HG02840 (cell line): Measurements from ENCODE around the gene L3MBTL4.
"Not testable (repeated sequence)": the region's sequence is repeated elsewhere in the genome, so short reads cannot be mapped to it uniquely, and the experiment has no call there.

Experiments
- ATAC-seq: cut with Tn5 transposase; IDR thresholded peaks from one replicate; pipeline ENCODE4 v1.9.1; 2021; ENCODE audit warnings: mild to moderate bottlenecking, moderate library complexity, moderate number of reproducible peaks; ENCODE audit not compliant: unreplicated experiment, low FRiP score

The L3MBTL4 gene

DNA sequence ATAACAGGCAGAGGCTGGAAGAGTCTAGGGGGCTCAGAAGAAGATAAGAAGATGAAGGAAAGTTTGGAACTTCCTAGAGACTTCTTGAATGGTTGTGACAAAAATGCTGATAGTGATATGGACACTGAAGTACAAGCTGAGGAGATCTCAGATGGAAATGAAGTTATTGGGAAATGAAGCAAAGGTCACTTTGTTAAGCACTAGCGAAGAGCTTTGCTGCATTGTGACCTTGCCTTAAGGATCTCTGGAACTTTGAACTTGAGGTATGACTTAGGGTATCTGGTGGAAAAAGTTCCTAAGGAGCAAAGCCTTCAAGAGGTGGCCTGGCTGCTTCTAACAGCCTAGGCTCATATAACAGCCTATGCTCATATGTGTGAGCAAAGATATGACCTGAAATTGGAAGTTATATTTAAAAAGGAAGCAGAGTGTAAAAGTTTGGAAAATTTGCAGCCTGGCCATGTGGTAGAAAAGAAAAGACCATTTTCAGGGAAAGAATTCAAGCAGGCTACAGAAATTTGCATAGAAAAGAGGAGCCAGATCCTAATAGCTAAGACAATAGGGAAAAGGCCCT lies 91.3 kb downstream of the L3MBTL4 start:
- ATAC-seq, result no peak

DNA sequence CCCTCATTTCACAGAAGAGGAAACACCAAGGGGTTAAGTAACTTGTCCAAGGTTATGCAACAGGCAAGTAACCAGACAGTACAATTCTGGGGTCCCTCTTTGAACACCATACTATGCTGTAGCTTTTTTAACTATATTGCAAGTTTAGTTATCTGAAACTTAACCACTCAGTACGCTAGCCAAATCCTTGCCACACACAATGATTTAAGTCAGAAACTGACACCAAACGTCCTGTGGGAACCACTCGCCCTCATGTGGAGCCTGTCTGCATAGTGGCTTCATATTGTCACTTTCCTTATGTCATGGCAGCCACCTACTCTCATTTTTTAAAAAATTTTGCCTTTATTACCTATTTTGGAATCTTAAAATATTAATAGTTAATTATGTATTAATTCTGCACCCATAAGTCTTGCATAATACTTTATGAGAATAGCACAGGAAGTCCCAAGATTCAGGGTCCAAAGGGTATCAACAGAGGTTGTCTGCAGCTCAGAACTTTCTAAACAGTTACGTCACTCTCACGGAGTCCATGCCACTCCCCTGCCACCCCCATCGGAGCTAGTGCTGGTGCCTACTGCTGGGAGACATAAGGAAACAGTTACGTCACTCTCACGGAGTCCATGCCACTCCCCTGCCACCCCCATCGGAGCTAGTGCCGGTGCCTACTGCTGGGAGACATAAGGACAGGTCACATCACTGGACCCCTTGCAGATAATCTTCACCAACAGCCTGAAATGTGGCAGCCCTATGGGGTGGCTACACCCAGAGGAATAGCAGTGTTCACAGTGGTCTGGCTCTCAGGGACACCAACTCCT lies 99.0 kb downstream of the L3MBTL4 start:
- no peak for ATAC-seq

DNA sequence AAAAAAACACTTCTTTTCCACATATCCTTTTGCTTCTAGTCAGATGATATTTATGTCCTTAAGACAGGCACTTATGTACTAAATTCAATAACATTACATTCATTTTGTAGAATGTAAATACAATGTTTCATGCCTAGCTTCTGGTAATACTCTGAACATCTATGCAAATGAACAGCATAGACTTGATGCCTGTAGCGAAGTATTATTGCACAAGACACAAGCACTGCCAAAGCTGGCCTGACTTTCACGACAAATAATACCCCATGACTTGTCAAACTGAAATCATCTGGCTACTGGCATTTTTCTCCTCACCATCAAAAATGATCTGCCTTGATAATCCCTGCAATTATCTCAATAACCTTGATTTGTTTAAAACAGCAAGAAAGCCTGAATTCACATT lies 101.3 kb downstream of the L3MBTL4 start:
- ATAC-seq, result no peak

DNA sequence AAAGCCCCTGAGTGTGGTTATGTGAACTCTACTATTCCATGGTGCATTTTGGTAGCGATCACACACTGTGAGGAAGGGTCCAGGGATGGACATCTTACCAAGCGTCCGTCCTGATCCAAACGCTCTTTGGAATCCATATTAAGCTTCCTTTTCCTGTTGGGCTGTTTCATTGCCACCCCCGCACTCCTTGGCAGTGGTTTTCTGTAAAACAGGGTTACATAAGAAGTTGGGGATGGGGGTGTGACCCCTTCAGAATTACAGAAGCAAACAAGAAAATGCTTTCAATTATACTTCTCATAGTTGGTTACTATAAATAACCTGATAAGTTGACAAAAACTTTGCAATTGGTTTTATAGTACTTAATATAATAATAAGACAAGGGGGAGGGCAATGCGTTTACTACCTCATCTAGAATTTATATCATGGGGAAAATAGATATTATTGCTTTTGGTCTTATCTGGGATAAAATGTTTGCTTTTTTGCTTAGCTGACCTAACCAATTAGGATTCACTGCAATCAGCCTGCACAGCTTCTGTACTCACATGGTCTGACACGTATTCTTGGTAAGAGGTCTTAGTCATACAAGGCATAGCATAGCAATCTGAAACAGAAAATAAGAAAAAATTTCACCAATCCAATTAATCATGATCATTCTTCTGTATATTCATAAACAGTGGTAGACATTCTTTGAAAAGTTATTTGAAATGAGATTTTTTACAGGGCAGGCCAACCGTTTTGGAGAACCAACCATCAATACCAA lies 103.1 kb downstream of the L3MBTL4 start:
- ATAC-seq, result no peak

DNA sequence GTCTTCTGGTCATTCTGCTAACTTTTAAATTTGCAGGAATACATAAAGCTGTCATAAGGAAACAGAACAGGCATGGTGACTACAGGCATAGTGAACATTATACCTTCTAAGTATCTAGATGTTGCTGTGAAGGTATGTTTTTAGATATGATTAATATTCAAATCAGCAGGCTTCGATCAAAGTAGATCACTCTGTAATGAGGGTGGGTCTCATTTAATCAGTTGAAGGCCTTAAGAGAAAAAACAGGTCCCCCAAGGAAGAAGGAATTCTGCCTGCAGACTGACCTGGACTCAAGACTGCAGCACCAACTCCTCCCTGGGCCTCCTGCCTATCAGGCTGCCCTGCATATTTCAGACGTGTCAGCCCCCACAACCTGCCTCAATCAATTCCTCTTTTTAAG lies 104.0 kb downstream of the L3MBTL4 start:
- no peak for ATAC-seq

DNA sequence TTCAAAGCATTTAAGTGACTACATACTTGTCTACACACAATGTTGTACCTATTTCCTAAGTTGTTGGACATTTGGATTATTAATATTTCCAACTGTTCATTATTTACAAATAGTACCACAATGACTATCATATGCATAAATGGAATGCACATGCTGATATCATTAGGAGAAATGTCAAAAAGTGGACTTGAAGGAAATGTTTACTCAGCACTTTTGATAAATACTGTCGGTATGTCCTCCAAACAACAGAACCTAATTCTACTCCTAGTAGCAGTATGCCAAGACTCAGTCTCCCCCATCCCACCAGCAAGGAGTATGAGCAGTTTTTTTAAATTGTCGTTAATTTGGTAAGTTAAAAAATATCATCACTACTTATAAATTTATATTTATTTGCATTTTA lies 116.8 kb downstream of the L3MBTL4 start:
- no peak for ATAC-seq

DNA sequence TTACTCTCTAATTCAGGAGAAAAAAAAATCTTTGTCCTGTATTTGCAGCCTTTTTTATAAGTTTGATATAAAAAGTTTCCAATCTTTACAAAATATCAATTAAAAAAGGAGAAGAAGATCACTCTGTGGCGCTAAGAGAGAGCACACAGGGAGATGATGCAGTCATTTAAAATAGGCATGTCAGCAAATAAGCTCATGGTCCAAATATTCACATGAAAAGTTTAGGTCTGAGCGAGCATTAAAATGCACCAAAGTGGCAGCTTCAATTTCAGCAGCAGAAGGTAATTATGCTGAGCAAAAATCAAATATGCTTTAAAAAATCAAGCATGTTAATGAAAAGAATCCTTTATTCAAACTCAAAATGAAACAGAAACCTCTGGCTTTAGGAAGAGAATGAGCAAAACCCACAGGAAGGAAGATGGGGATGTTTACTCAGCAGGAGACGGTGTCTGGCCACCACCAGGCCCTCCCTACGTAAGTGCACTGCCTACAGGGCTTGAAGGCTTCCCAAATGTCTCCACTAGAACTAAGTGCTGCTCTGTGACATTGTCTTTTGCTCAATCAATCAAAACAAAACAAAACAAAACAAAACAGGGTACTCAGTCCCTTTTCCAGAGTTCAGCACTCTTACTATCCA lies 120.4 kb downstream of the L3MBTL4 start:
- ATAC-seq, result no peak

DNA sequence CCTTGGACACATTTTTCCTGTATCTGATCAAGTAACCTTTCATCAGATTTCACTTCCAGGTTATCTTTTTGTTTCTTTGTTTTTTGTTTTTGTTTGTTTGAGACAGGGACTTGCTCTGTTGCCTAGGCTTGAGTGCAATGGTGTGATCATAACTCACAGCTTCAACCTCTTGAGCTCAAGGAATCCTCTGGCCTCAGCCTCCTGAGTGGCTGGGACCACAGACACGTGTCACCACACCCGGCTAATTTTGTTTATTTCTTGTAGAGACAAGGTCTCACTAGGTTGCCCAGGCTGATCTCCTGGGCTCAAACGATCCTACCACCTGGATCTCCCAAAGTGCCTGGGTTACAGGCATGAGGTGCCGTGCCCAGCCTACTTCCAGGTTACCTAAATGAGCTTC lies 124.9 kb downstream of the L3MBTL4 start:
- ATAC-seq, result no peak

DNA sequence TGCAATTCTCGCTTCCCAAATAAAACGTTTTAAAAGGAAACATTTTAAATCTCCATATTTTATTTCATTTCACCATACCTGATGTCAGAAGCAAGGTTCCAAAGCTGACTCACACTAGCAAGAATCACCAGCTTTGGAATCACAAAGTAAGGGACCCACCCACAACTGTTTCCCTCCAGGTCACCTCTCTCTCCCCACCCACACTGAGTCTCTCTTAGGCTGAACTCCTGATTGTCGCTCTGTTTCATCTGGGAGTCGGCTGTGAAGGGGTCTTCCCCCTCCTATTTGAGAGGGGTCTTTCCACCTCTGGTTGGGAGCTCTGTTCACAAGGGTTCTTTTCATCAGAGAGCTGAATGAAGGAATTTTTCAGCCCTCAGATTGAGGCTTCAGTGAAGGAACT lies 128.1 kb downstream of the L3MBTL4 start:
- no peak for ATAC-seq

DNA sequence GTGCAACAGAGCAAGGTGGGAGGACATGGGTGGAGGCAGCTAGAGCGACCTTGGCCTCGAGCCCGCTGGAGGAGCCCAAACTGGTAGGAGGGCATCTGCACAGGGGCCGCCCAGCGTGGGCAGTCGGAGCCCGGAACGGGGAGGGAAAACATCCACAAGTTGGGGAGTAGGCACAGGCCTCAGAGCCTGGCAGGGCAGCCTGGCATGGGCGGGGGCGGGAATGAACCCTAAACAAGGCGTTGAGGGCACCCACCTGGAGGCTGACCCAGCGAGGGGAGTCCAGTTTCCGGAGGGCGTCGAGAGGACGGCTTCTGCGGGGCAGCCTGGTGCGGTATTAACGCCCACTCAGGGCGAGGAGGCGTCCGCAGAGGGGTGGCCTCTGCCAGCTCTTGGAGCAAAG lies 129.9 kb downstream of the L3MBTL4 start:
- ATAC-seq, result no peak

DNA sequence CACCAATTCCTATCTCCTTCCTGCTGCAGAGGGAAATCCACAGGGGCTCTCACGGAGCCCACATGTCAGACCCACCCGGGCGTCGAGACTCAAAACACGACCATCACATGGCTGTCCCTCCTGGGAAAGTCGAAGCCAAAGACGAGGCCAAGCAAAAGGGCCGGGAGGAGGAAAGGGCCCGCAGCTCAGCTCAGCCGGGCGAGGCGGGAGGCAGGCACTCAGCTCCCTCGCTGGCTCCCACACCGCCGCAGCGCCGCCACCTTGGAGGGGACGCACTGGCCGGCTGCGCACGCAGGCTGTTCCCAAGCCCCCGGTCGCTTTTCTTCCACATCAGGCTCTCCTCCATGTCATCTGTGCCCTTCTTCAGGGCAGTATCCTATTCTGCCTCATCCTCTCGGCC lies 130.4 kb downstream of the L3MBTL4 start:
- ATAC-seq, result no peak

DNA sequence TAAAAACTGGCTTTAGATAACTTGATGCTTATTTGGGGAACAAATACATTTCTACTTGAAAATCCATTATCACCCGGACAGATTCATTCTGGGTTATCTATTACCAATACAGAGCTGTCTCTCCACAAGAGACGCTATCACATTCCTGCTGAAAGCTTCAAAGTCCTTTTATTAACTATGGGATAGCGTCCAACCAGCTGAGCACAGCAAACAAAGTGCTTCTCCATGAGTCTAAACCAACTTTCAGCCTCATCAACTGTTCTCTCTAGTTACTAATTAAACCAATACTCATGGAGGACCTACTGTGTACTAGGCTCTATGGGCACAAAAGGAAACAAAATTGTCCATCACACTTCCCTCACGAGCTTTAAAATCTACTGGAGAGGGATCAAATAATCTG lies 132.8 kb downstream of the L3MBTL4 start:
- no peak for ATAC-seq

DNA sequence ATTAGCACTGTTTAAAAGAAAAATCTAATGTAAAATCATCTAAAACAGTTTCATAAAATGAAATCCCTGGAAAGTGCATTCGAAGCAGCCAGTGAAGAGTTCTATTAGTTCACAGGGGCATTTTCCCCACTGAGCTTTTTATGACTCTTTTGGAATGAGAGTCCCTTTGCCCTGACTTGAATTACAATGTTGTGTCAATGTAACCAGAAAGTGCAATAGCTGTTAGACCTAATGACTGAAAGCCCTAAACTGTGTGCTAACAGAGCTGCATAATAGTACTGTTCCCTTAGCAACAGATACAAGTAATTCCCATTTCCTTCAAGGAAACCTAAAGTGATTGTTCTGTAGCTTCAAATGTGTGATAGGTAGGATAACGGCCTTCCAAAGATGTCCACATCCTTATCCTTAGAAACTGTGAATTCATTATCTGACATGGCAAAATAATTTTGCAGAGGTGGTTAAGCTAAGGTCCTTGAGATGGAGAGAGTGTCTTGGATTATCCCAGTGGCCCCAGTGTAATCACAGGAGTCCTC lies 134.4 kb downstream of the L3MBTL4 start:
- no peak for ATAC-seq

DNA sequence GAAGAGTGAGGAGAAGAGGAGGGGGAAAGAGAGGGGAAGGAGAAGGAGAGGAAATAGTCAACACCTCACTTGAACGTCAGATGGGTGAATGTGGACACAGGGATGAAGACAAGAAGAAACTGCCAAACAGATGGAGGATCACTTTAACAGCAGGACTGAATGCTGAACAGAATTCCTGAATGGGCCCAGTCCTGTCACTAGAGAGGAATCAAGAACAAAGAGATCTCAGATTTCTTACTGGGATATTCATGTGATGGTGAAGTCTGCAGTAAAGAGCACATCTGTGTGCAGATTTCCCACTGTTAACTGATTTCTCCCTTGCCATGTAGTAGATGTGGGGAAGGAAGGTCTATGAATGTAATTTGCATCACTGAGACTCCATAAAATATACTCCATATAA lies 135.4 kb downstream of the L3MBTL4 start:
- ATAC-seq, result no peak

DNA sequence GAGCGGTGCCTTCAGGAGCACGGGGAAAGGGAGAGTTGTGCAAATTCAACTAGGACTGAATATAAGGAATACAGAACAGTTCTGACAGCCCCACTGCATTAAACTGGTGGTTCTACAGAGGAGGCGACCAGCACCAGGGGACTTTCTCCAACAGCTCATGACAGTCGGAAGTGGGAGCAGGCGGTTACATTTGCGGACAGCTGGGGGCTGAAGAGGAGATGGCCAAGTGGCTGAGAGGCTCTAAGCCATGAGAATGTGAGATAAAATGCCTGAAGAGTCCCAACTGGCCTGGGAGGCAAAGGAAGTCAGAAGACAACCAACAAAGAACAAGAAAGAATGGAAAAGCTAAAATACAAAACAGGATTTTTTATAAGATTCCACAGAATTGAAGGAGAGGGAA lies 141.3 kb downstream of the L3MBTL4 start:
- no peak for ATAC-seq

DNA sequence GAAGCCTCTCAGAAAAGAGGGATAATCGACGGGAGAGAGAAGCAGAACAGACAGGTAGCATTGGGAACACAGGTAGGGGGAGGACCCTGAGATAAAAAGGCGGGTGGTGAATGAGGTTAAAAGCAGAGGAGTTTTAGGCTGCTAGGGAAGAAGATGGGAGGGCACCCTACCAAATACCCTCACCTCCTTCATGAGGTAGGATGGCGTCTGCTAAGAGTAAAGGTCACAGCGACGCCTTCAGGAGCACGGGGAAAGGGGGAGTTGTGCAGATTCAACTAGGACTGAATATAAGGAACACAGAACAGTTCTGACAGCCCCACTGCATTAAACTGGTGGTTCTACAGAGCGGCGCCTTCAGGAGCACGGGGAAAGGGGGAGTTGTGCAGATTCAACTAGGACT lies 142.6 kb downstream of the L3MBTL4 start:
- not testable (repeated sequence) for ATAC-seq

DNA sequence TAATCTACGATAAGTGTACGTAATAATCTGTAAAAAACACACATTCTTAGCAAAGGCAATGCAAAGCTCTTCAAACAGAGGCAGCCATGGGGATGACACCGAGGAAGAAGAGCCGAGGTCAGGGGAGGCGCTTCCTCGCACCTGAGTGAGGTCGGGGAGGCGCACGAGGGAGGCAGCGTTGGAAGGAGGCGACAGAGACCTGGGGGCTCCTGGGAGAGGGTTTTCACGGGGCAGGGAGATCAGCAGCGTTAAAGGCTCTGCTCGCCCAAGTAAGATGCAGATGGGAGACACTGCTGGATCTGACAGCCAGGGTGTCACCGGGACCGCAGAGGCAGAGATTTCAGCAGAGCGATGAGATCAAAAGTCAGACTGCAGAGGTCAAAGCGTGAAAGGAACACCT lies 143.1 kb downstream of the L3MBTL4 start:
- ATAC-seq, result no peak

DNA sequence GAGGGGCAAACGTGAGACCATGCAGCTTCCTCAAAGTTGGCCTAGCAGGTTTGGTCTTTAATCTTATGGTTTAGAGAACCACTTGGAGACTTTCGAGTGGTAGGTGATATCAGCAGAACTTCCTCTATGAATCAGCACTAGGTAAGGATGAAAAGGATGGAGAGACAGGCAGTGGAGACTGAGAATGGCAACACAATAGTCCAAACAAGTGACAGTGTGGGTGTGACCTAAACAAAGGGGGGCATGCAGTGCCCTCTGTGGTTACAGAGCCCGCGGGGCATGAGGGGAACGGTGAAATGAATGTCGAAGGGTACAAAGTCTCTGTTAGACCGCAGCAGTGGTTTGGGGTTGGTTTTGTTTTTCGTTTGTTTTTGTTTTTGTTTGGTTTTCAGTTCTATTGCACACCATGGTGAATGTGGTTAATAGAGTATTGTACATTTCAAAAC lies 143.9 kb downstream of the L3MBTL4 start:
- no peak for ATAC-seq

DNA sequence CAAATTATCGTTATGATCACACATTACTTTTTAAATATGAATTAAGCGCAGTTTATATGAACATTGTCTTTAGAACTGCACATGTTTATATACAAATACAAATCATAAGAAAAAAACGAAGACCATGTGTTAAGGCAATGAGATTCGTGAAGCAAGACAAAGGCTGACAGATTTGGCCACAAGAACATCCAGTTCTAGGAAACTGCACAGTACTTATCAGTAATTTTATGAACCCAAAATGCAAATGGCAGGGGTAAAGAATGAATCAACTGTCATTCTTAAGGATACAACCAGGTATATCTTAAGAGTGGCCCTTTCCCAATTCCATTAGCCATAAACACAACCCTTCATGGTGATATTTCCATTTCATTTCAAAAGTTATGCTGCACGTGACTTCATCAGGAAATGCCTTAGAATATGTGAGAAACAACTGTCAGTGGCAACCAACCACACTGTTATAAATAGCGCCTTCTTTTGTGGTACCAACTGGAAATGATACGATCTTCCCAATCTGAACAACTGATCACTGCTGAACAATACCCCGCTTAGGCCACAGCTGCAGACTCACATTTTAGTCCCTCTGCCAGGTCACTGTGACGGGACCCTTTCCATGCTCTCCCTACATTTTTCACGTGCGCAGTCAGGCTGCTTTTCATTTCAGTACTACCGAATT lies 144.9 kb downstream of the L3MBTL4 start:
- no peak for ATAC-seq

DNA sequence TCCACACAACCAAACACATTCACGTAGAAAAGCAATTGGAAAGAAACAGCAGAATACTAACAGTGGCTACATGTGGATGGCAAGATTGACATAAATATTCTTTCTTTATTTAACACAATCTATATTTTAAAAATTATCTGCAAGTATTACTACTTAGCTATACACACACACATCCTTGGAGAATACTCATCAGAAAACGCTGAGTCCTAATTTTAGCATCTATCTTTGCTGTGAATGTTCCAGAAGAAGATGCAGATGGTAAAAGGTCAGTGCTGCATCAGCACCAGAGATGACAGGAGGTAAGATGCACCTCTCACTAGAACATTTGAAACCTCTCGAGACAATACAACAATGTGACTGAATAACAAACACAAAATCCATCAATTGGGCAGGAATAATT lies 148.5 kb downstream of the L3MBTL4 start:
- no peak for ATAC-seq
